WTC11 (cell line): ENCODE results near the gene NLRP5. TPM values are rescaled to one million over a fixed set of nuclear protein-coding genes. Genes with fewer than 3 reads are reported as not detected.

Source experiments
- ATAC-seq: fragments of 200-7000 bp; cut with Tn5 transposase; 2 replicates; pipeline ENCODE4 v1.10.0; 2021; ENCODE audit warnings: mild to moderate bottlenecking, moderate library complexity
- CTCF ChIA-PET: fragments of 300-600 bp; sonication (Branson Sonifier 250); formaldehyde crosslinking; loops from one replicate; lab custom pipeline; 2021; ENCODE audit warnings: antibody characterized with exemption; lab: Charles Lee
- POLR2A ChIA-PET: fragments of 350-600 bp; sonication (Branson Sonifier 250); formaldehyde crosslinking; loops from one replicate; lab custom pipeline; 2021; ENCODE audit warnings: antibody characterized with exemption; lab: Charles Lee
- DNase-seq: peaks from one replicate; pipeline ENCODE4 v3.0.0; 2021; ENCODE audit warnings: low spot score
- H3K27ac Mint-ChIP-seq: 2 replicates; pipeline ENCODE4 v1.8.0; 2021; ENCODE audit warnings: mixed read lengths
- H3K27me3 Mint-ChIP-seq: 2 replicates; pipeline ENCODE4 v1.8.0; 2021; ENCODE audit warnings: low read depth, mild to moderate bottlenecking, moderate library complexity, mixed read lengths
- H3K36me3 Mint-ChIP-seq: 2 replicates; pipeline ENCODE4 v1.8.0; 2021; ENCODE audit warnings: mixed read lengths
- H3K4me1 Mint-ChIP-seq: 2 replicates; pipeline ENCODE4 v1.8.0; 2022; ENCODE audit warnings: mixed read lengths
- H3K4me3 Mint-ChIP-seq: 2 replicates; pipeline ENCODE4 v1.8.0; 2021; ENCODE audit warnings: mild to moderate bottlenecking, moderate library complexity, mixed read lengths
- H3K9me3 Mint-ChIP-seq: 2 replicates; pipeline ENCODE4 v1.8.0; 2021; ENCODE audit warnings: mixed read lengths
- AFF4 ChIP-seq: sonication (generic); formaldehyde crosslinking; IDR thresholded peaks from 2 replicates; pipeline ENCODE4 v1.8.1; 2023; ENCODE audit warnings: mild to moderate bottlenecking, missing genetic modification reagents, borderline replicate concordance
- ELF4 ChIP-seq: sonication (generic); formaldehyde crosslinking; IDR thresholded peaks from 2 replicates; pipeline ENCODE4 v1.8.1; 2022; ENCODE audit warnings: low read depth, mild to moderate bottlenecking, moderate library complexity, missing genetic modification reagents
- ESRRA ChIP-seq: sonication (generic); formaldehyde crosslinking; IDR thresholded peaks from 2 replicates; pipeline ENCODE4 v1.8.1; 2022; ENCODE audit warnings: mild to moderate bottlenecking, missing genetic modification reagents, borderline replicate concordance
- FOXJ3 ChIP-seq: sonication (generic); formaldehyde crosslinking; IDR thresholded peaks from 2 replicates; pipeline ENCODE4 v1.9.0; 2021; ENCODE audit warnings: missing genetic modification reagents, mild to moderate bottlenecking, borderline replicate concordance
- FOXK1 ChIP-seq: sonication (generic); formaldehyde crosslinking; IDR thresholded peaks from 2 replicates; pipeline ENCODE4 v1.8.0; 2022; ENCODE audit warnings: mild to moderate bottlenecking, moderate library complexity, missing genetic modification reagents
- GABPB1 ChIP-seq: sonication (generic); formaldehyde crosslinking; IDR thresholded peaks from 2 replicates; pipeline ENCODE4 v1.8.1; 2023; ENCODE audit warnings: mild to moderate bottlenecking, missing genetic modification reagents
- GTF2I ChIP-seq: fragments of 250-450 bp; sonication (Bioruptor Pico); conservative IDR thresholded peaks from 2 replicates; pipeline ENCODE4 v1.4.0; 2021; ENCODE audit warnings: mild to moderate bottlenecking
- MXD4 ChIP-seq: fragments of 250-450 bp; sonication (Bioruptor Pico); IDR thresholded peaks from 2 replicates; pipeline ENCODE4 v1.8.0; 2021; ENCODE audit warnings: mild to moderate bottlenecking, moderate library complexity, borderline replicate concordance
- NR1H2 ChIP-seq: sonication (generic); formaldehyde crosslinking; IDR thresholded peaks from 2 replicates; pipeline ENCODE4 v1.9.0; 2021; ENCODE audit warnings: mild to moderate bottlenecking, moderate library complexity, missing genetic modification reagents
- OVOL2 ChIP-seq: fragments of 250-450 bp; sonication (Bioruptor Pico); IDR thresholded peaks from 2 replicates; pipeline ENCODE4 v1.9.0; 2021; ENCODE audit warnings: mild to moderate bottlenecking, borderline replicate concordance
- PRDM15 ChIP-seq: sonication (generic); formaldehyde crosslinking; IDR thresholded peaks from 2 replicates; pipeline ENCODE4 v1.8.0; 2022; ENCODE audit warnings: missing genetic modification reagents
- TEAD1 ChIP-seq: sonication (generic); formaldehyde crosslinking; IDR thresholded peaks from 2 replicates; pipeline ENCODE4 v1.8.0; 2022; ENCODE audit warnings: mild to moderate bottlenecking, missing genetic modification reagents
- TP53 ChIP-seq: sonication (generic); formaldehyde crosslinking; IDR thresholded peaks from 2 replicates; pipeline ENCODE4 v1.8.1; 2023; ENCODE audit warnings: mild to moderate bottlenecking, missing genetic modification reagents
- ZBTB21 ChIP-seq: sonication (generic); formaldehyde crosslinking; IDR thresholded peaks from 2 replicates; pipeline ENCODE4 v1.8.1; 2023; ENCODE audit warnings: mild to moderate bottlenecking, missing genetic modification reagents, borderline replicate concordance
- ZNF281 ChIP-seq: sonication (generic); formaldehyde crosslinking; IDR thresholded peaks from 2 replicates; pipeline ENCODE4 v1.8.0; 2023; ENCODE audit warnings: mild to moderate bottlenecking, missing genetic modification reagents
- ZNF671 ChIP-seq: fragments of 250-450 bp; sonication (Bioruptor Pico); IDR thresholded peaks from 2 replicates; pipeline ENCODE4 v1.8.0; 2021; ENCODE audit warnings: mild to moderate bottlenecking
- total RNA-seq: library from RNA; stranded (reverse); gene quantifications from 3 replicates; pipeline ENCODE4 v1.2.3, GENCODE V29; 2021
- TF ChIP-seq, protein P1 (sequence below): fragments of 250-450 bp; sonication (Bioruptor Pico); IDR thresholded peaks from 2 replicates; pipeline ENCODE4 v1.9.0; 2021; ENCODE audit warnings: mild to moderate bottlenecking
- TF ChIP-seq, protein P2 (sequence below): sonication (generic); formaldehyde crosslinking; conservative IDR thresholded peaks from 2 replicates; pipeline ENCODE4 v1.8.1; 2023; ENCODE audit warnings: mild to moderate bottlenecking, low read depth, missing genetic modification reagents, moderate library complexity
- TF ChIP-seq, protein P3 (sequence below): sonication (generic); formaldehyde crosslinking; IDR thresholded peaks from 2 replicates; pipeline ENCODE4 v1.8.1; 2023; ENCODE audit warnings: mild to moderate bottlenecking, missing genetic modification reagents, moderate library complexity

Gene NLRP5
- total RNA-seq, 1 experiment from 2014 or later, result not detected

DNA sequence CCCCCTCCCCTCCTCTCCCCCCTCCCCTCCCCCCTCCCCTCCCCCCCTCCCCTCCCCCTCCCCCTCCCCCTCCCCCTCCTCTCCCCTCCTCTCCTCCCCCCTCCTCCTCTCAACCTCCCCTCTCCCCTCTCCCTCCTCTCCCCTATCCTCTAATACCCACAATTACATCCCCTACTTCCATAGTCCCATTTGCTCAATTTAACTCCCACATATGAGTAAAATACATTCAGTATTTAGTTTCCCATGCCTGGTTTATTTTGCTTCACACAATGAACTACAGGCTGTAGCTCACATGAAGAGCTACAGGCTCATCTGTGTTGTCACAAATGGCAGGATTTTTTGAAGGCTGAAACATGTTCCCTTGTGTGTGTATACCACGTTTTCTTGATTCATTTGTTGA lies 6.9 kb downstream of the NLRP5 start (continued):
- TF ChIP-seq, protein P1, sequence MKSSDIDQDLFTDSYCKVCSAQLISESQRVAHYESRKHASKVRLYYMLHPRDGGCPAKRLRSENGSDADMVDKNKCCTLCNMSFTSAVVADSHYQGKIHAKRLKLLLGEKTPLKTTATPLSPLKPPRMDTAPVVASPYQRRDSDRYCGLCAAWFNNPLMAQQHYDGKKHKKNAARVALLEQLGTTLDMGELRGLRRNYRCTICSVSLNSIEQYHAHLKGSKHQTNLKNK, result no peak
- TF ChIP-seq FOXJ3 (CRISPR knock-in tag), result no peak
- no peak for TF ChIP-seq MXD4 (CRISPR knock-in tag)
- no peak for TF ChIP-seq FOXK1

DNA sequence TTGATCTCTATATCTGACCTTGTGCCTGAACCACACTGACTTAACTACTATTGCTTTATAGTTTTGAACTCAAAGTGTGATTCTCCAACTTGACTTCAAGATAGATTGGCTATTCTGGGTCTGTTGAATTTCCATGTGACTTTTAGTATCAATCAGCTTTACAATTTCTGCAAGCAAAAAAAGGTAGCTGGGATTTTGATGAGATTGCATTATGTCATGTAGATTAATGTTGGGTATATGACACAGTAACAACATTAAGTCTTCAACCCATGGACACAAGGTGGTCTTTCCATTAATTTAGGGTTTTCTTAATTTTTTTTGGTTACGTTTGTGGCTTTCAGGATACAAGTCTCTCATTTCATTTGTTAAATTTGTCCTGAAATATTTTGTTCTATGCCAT lies 28.2 kb downstream of the NLRP5 start:
- no peak overlapping the region for H3K4me3 Mint-ChIP-seq
- peaks cover 18% of the 10 kb centered on the region; the same call in 1 of the 2 replicates for H3K27me3 Mint-ChIP-seq

More for the DNA sequence above, 28.2 kb downstream of the NLRP5 start:
- POLR2A ChIA-PET, result no interaction called here
- Mint-ChIP-seq H3K36me3 (peaks cover 68% of the 10 kb centered on the region), H3K9me3 (peaks cover 85% of the 10 kb centered on the region), H3K4me1 (no peaks in the 10 kb centered on the region), H3K27ac (no peak overlapping the region)
- ATAC-seq (no peak), DNase-seq (no peak)
- no peak for TF ChIP-seq ELF4 (CRISPR knock-in tag)
- TF ChIP-seq TP53, result no peak
- TF ChIP-seq ZNF671 (CRISPR knock-in tag), result no peak
- no peak for TF ChIP-seq GABPB1
- TF ChIP-seq GTF2I (CRISPR knock-in tag), result no peak
- no peak for TF ChIP-seq AFF4
- no peak for TF ChIP-seq ZNF281
- no peak for TF ChIP-seq TEAD1 (CRISPR knock-in tag)
- no peak for TF ChIP-seq OVOL2
- TF ChIP-seq PRDM15, result no peak
- TF ChIP-seq ZBTB21 (CRISPR knock-in tag), result no peak
- no peak for TF ChIP-seq NR1H2 (CRISPR knock-in tag)
- TF ChIP-seq, protein P2, sequence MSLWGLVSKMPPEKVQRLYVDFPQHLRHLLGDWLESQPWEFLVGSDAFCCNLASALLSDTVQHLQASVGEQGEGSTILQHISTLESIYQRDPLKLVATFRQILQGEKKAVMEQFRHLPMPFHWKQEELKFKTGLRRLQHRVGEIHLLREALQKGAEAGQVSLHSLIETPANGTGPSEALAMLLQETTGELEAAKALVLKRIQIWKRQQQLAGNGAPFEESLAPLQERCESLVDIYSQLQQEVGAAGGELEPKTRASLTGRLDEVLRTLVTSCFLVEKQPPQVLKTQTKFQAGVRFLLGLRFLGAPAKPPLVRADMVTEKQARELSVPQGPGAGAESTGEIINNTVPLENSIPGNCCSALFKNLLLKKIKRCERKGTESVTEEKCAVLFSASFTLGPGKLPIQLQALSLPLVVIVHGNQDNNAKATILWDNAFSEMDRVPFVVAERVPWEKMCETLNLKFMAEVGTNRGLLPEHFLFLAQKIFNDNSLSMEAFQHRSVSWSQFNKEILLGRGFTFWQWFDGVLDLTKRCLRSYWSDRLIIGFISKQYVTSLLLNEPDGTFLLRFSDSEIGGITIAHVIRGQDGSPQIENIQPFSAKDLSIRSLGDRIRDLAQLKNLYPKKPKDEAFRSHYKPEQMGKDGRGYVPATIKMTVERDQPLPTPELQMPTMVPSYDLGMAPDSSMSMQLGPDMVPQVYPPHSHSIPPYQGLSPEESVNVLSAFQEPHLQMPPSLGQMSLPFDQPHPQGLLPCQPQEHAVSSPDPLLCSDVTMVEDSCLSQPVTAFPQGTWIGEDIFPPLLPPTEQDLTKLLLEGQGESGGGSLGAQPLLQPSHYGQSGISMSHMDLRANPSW (CRISPR knock-in tag), result no peak
- no peak for TF ChIP-seq ESRRA (CRISPR knock-in tag)
- no peak for TF ChIP-seq MXD4 (CRISPR knock-in tag)
- TF ChIP-seq, protein P3, sequence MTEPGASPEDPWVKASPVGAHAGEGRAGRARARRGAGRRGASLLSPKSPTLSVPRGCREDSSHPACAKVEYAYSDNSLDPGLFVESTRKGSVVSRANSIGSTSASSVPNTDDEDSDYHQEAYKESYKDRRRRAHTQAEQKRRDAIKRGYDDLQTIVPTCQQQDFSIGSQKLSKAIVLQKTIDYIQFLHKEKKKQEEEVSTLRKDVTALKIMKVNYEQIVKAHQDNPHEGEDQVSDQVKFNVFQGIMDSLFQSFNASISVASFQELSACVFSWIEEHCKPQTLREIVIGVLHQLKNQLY (CRISPR knock-in tag), result no peak
- CTCF ChIA-PET, result no interaction called here
